IMR-90 (cell line): ENCODE results near the gene SPDYE8.
"Not testable (repeated sequence)": the region's sequence is repeated elsewhere in the genome, so short reads cannot be mapped to it uniquely, and the experiment has no call there.

Experiments used
- BHLHE40 ChIP-seq: fragments of 150-350 bp; IDR thresholded peaks from 2 replicates; pipeline ENCODE4 v1.6.1; 2016; ENCODE audit warnings: mild to moderate bottlenecking, low read depth, low read length
- CEBPB ChIP-seq: IDR thresholded peaks from 2 replicates; pipeline ENCODE4 v1.6.1; 2012; ENCODE audit warnings: low read depth, low read length, improper control_type of control experiment
- MAFK ChIP-seq: IDR thresholded peaks from 2 replicates; pipeline ENCODE4 v1.6.1; 2012; ENCODE audit warnings: low read depth, low read length, improper control_type of control experiment
- MAZ ChIP-seq: IDR thresholded peaks from 2 replicates; pipeline ENCODE4 v1.6.1; 2012; ENCODE audit warnings: low read depth, mild to moderate bottlenecking, low read length, improper control_type of control experiment, moderate library complexity, borderline replicate concordance
- MXI1 ChIP-seq: IDR thresholded peaks from 2 replicates; pipeline ENCODE4 v1.6.1; 2012; ENCODE audit warnings: low read depth, mild to moderate bottlenecking, low read length, moderate library complexity, borderline replicate concordance
- POLR2A ChIP-seq: IDR thresholded peaks from 2 replicates; pipeline ENCODE4 v1.6.1; 2012; ENCODE audit warnings: mild to moderate bottlenecking, low read depth, low read length
- RAD21 ChIP-seq: IDR thresholded peaks from 2 replicates; pipeline ENCODE4 v1.6.1; 2012; ENCODE audit warnings: low read length, improper control_type of control experiment
- TF ChIP-seq, protein P1 (sequence below): conservative IDR thresholded peaks from 2 replicates; pipeline ENCODE4 v1.5.1; 2012; ENCODE audit warnings: mild to moderate bottlenecking, low read depth, low read length, improper control_type of control experiment
- TF ChIP-seq, protein P2 (sequence below): fragments of 150-350 bp; IDR thresholded peaks from 2 replicates; pipeline ENCODE4 v1.6.1; 2016; ENCODE audit warnings: low read depth, mild to moderate bottlenecking, low read length, moderate library complexity, borderline replicate concordance

DNA sequence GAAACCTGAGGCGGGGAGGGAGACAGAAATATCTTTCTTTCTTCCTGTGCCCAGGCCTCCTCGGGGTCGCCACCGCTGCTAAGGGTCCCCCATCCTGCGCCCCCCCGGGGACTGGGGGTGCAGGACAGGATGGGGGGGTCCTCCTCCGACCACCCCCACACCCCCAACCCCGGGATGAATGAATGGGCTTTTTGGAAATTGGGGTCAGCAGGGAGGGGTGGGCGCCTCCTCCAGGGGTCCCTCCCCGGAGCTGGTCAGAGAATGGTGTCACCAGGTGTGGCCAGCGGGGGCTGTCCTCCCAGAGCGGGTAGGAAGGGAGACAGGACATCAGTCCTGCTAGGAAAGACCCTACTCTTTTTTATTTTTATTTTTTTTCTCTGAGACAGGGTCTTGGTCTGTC is 53.1 kb downstream of the SPDYE8 start:
- TF ChIP-seq, protein P1, sequence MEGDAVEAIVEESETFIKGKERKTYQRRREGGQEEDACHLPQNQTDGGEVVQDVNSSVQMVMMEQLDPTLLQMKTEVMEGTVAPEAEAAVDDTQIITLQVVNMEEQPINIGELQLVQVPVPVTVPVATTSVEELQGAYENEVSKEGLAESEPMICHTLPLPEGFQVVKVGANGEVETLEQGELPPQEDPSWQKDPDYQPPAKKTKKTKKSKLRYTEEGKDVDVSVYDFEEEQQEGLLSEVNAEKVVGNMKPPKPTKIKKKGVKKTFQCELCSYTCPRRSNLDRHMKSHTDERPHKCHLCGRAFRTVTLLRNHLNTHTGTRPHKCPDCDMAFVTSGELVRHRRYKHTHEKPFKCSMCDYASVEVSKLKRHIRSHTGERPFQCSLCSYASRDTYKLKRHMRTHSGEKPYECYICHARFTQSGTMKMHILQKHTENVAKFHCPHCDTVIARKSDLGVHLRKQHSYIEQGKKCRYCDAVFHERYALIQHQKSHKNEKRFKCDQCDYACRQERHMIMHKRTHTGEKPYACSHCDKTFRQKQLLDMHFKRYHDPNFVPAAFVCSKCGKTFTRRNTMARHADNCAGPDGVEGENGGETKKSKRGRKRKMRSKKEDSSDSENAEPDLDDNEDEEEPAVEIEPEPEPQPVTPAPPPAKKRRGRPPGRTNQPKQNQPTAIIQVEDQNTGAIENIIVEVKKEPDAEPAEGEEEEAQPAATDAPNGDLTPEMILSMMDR = not testable (repeated sequence)
- not testable (repeated sequence) for TF ChIP-seq POLR2A, MAZ, RAD21, MXI1, MAFK, BHLHE40, CEBPB
- TF ChIP-seq, protein P2, sequence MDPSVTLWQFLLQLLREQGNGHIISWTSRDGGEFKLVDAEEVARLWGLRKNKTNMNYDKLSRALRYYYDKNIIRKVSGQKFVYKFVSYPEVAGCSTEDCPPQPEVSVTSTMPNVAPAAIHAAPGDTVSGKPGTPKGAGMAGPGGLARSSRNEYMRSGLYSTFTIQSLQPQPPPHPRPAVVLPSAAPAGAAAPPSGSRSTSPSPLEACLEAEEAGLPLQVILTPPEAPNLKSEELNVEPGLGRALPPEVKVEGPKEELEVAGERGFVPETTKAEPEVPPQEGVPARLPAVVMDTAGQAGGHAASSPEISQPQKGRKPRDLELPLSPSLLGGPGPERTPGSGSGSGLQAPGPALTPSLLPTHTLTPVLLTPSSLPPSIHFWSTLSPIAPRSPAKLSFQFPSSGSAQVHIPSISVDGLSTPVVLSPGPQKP = not testable (repeated sequence)
